HepG2 (cell line): ENCODE results near the gene SLC13A3. TPM values are rescaled to one million over a fixed set of nuclear protein-coding genes. Genes with fewer than 3 reads are reported as not detected.

Experiments used
- ATF7 ChIP-seq, 2 experiments: fragments of 450-650 bp in 1 of 2; sonication (generic) in 1 of 2; formaldehyde crosslinking in 1 of 2; IDR thresholded peaks; 2 replicates each; pipeline versions ENCODE4 v1.4.0 to v1.6.1; 2016 to 2020; ENCODE audit warnings: antibody characterized with exemption in 1 of 2, mild to moderate bottlenecking in 1 of 2, missing genetic modification reagents in 1 of 2
- BRCA1 ChIP-seq: sonication (generic); formaldehyde crosslinking; IDR thresholded peaks from 2 replicates; pipeline ENCODE4 v1.4.0; 2020; ENCODE audit warnings: missing genetic modification reagents
- HNRNPLL ChIP-seq: fragments of 200-400 bp; formaldehyde crosslinking; IDR thresholded peaks from 2 replicates; pipeline ENCODE4 v1.6.1; 2017; ENCODE audit warnings: mild to moderate bottlenecking, low read depth, low read length; ENCODE audit not compliant: poor library complexity, severe bottlenecking
- ISL2 ChIP-seq: sonication (generic); formaldehyde crosslinking; IDR thresholded peaks from 2 replicates; pipeline ENCODE4 v1.5.0; 2020; ENCODE audit warnings: missing genetic modification reagents
- KLF9 ChIP-seq: IDR thresholded peaks from 2 replicates; pipeline ENCODE4 v1.6.1; 2016; ENCODE audit warnings: low read depth
- NFE2L1 ChIP-seq: sonication (generic); formaldehyde crosslinking; IDR thresholded peaks from 2 replicates; pipeline ENCODE4 v1.4.0; 2020; ENCODE audit warnings: missing genetic modification reagents, mild to moderate bottlenecking, borderline replicate concordance
- PHF5A ChIP-seq: IDR thresholded peaks from one replicate; pipeline ENCODE4 v1.6.1; 2018; ENCODE audit warnings: low read depth, missing genetic modification reagents; ENCODE audit not compliant: unreplicated experiment
- PTBP1 ChIP-seq: fragments of 200-400 bp; formaldehyde crosslinking; IDR thresholded peaks from 2 replicates; pipeline ENCODE4 v1.6.1; 2018; ENCODE audit warnings: low read length, low read depth; ENCODE audit not compliant: poor library complexity, severe bottlenecking
- RFXAP ChIP-seq: sonication (generic); formaldehyde crosslinking; IDR thresholded peaks from 2 replicates; pipeline ENCODE4 v1.4.0; 2020; ENCODE audit warnings: missing genetic modification reagents, borderline replicate concordance
- SIN3B ChIP-seq: fragments of 150-350 bp; IDR thresholded peaks from 2 replicates; pipeline ENCODE4 v1.6.1; 2014; ENCODE audit warnings: low read length
- SNRNP70 ChIP-seq: fragments of 200-400 bp; formaldehyde crosslinking; IDR thresholded peaks from 2 replicates; pipeline ENCODE4 v1.6.1; 2017; ENCODE audit warnings: mild to moderate bottlenecking, low read depth, low read length, moderate library complexity
- THAP11 ChIP-seq: IDR thresholded peaks from 2 replicates; pipeline ENCODE4 v1.6.1; 2016; ENCODE audit warnings: missing biosample characterization, missing genetic modification reagents
- TOE1 ChIP-seq: sonication (generic); formaldehyde crosslinking; IDR thresholded peaks from 2 replicates; pipeline ENCODE4 v1.4.0; 2020; ENCODE audit warnings: mild to moderate bottlenecking, missing genetic modification reagents
- XBP1 ChIP-seq: sonication (generic); formaldehyde crosslinking; IDR thresholded peaks from 2 replicates; pipeline ENCODE4 v1.5.0; 2020; ENCODE audit warnings: missing genetic modification reagents
- ZKSCAN5 ChIP-seq: sonication (generic); formaldehyde crosslinking; IDR thresholded peaks from 2 replicates; pipeline ENCODE4 v1.5.1; 2020; ENCODE audit warnings: mild to moderate bottlenecking, missing genetic modification reagents
- ZNF451 ChIP-seq: sonication (generic); formaldehyde crosslinking; IDR thresholded peaks from 2 replicates; pipeline ENCODE4 v1.5.0; 2020; ENCODE audit warnings: mild to moderate bottlenecking, missing genetic modification reagents
- ZNF577 ChIP-seq: sonication (generic); formaldehyde crosslinking; IDR thresholded peaks from 2 replicates; pipeline ENCODE4 v1.4.0; 2020; ENCODE audit warnings: mild to moderate bottlenecking, low read depth, missing genetic modification reagents, borderline replicate concordance
- ZNF598 ChIP-seq: sonication (generic); formaldehyde crosslinking; IDR thresholded peaks from 2 replicates; pipeline ENCODE4 v1.5.1; 2020; ENCODE audit warnings: mild to moderate bottlenecking, missing genetic modification reagents, borderline replicate concordance
- ZNF615 ChIP-seq: sonication (generic); formaldehyde crosslinking; IDR thresholded peaks from 2 replicates; pipeline ENCODE4 v1.5.0; 2020; ENCODE audit warnings: mild to moderate bottlenecking, missing genetic modification reagents, borderline replicate concordance
- ZNF644 ChIP-seq: IDR thresholded peaks from 2 replicates; pipeline ENCODE4 v1.6.1; 2016; ENCODE audit warnings: low read depth
- ZNF674 ChIP-seq: sonication (generic); formaldehyde crosslinking; IDR thresholded peaks from 2 replicates; pipeline ENCODE4 v1.5.0; 2020; ENCODE audit warnings: low read depth, mild to moderate bottlenecking, missing genetic modification reagents
- ZNF780A ChIP-seq: sonication (generic); formaldehyde crosslinking; IDR thresholded peaks from 2 replicates; pipeline ENCODE4 v1.8.0; 2022; ENCODE audit warnings: mild to moderate bottlenecking, missing genetic modification reagents, moderate library complexity
- polyA plus RNA-seq, 8 experiments: library from polyadenylated mRNA; depleted of rRNA in 3 of 8; stranded (reverse) in 7 of 8; unstranded in 1 of 8; fragments of >200 nt; fragmentation: Illumina TruSeq in 4 of 8; extraction: Trizol in 4 of 8; gene quantifications; 2 replicates each; pipeline versions ENCODE4 v1.2.1 to v1.2.3, GENCODE V29; 2011 to 2016; ENCODE audit warnings: low read depth in 4 of 8, missing spikeins in 1 of 8, mixed read lengths in 1 of 8; ENCODE audit not compliant: insufficient read depth in 1 of 8
- total RNA-seq, 5 experiments: library from RNA; depleted of rRNA; stranded (reverse); fragments of >200 nt; fragmentation: Illumina TruSeq; extraction: Trizol; gene quantifications; 2 replicates each; pipeline ENCODE4 v1.2.3, GENCODE V29; 2016; ENCODE audit warnings: low read depth in 1 of 5
- TF ChIP-seq, protein P1 (sequence below): sonication (generic); formaldehyde crosslinking; IDR thresholded peaks from 2 replicates; pipeline ENCODE4 v1.4.0; 2020; ENCODE audit warnings: missing genetic modification reagents
- TF ChIP-seq, protein P2 (sequence below): IDR thresholded peaks from 2 replicates; pipeline ENCODE4 v1.6.1; 2016; ENCODE audit warnings: missing genetic modification reagents, missing compliant biosample characterization
- TF ChIP-seq, protein P3 (sequence below): sonication (generic); formaldehyde crosslinking; IDR thresholded peaks from 2 replicates; pipeline ENCODE4 v1.4.0; 2020; ENCODE audit warnings: mild to moderate bottlenecking, missing genetic modification reagents

Gene SLC13A3
- total and polyA plus RNA-seq, 2 of the 13 experiments (the other 11 are each of a cell fraction or from before 2014, with no cell fraction given), result 66.5 to 76.0 TPM

DNA sequence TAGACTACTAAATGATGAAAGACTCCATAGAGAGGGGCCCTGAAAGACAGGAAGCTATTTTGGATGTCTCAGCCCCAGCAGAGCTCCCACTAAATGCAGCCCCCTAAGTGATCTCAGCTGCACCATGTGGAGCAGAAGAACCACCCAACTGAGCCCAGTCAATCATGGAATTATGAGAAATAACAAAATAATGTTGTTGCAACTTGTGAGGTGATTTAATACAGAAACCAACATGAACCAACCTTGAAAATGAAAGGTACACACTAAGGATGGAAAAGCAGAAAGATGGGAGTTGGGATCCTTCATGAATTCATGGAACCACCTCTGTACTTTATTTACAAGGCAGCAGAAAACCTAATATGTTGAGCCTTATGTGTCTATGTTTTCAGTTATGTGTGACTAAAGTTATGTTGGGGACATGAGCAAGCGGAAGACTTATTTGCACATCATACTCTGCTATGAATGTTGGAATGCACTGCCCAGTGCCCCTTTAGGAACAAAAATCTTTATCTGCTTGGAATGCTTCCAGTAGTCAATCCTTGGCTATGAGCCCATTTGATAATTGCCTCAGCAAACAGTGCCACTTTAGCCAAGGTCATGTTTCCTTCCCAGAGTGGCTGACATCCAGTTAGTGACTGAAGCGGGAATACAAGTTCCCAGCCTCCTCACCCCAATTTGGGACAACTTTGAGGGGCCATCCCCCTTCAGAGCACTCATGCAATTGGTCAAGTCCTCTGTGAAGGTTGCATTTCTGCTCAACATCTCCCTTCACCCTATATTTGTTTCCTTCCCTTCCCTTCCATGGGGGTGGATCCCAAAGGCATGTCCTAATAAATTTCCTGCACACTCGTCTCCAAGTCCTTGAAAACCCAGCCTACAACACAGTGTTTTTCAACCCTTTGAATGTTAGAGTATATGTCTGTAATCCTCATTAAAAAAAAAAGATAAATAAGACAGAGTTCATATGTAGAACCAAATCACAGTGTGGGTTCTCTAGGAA is 19.6 kb upstream of the SLC13A3 start (continued):
- TF ChIP-seq, protein P1, sequence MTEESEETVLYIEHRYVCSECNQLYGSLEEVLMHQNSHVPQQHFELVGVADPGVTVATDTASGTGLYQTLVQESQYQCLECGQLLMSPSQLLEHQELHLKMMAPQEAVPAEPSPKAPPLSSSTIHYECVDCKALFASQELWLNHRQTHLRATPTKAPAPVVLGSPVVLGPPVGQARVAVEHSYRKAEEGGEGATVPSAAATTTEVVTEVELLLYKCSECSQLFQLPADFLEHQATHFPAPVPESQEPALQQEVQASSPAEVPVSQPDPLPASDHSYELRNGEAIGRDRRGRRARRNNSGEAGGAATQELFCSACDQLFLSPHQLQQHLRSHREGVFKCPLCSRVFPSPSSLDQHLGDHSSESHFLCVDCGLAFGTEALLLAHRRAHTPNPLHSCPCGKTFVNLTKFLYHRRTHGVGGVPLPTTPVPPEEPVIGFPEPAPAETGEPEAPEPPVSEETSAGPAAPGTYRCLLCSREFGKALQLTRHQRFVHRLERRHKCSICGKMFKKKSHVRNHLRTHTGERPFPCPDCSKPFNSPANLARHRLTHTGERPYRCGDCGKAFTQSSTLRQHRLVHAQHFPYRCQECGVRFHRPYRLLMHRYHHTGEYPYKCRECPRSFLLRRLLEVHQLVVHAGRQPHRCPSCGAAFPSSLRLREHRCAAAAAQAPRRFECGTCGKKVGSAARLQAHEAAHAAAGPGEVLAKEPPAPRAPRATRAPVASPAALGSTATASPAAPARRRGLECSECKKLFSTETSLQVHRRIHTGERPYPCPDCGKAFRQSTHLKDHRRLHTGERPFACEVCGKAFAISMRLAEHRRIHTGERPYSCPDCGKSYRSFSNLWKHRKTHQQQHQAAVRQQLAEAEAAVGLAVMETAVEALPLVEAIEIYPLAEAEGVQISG (CRISPR knock-in tag), result peak; percentile 73
- TF ChIP-seq SIN3B (no peak), KLF9 (CRISPR knock-in tag) (peak; percentile 87), ATF7 (IDR thresholded peaks at IDR 0.05) (no peak), ATF7 (CRISPR knock-in tag; IDR thresholded peaks at IDR 0.05) (no peak; the same call in 1 of the 2 replicates), SNRNP70 (no peak), PHF5A (CRISPR knock-in tag) (peak; percentile 93), BRCA1 (CRISPR knock-in tag) (no peak), XBP1 (no peak), PTBP1 (no peak), HNRNPLL (no peak), ISL2 (CRISPR knock-in tag) (peak; percentile 99), ZNF451 (peak; percentile 80; the same call in 1 of the 2 replicates), RFXAP (CRISPR knock-in tag) (peak; percentile 79; the same call in 1 of the 2 replicates), THAP11 (peak; percentile 82), ZNF598 (CRISPR knock-in tag) (no peak), ZNF674 (no peak), TOE1 (no peak), ZNF644 (peak; percentile 90), ZNF577 (no peak), NFE2L1 (no peak), ZKSCAN5 (CRISPR knock-in tag) (no peak), ZNF615 (CRISPR knock-in tag) (no peak), ZNF780A (no peak)
- TF ChIP-seq, protein P2, sequence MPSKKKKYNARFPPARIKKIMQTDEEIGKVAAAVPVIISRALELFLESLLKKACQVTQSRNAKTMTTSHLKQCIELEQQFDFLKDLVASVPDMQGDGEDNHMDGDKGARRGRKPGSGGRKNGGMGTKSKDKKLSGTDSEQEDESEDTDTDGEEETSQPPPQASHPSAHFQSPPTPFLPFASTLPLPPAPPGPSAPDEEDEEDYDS (CRISPR knock-in tag), result peak; percentile 76
- TF ChIP-seq, protein P3, sequence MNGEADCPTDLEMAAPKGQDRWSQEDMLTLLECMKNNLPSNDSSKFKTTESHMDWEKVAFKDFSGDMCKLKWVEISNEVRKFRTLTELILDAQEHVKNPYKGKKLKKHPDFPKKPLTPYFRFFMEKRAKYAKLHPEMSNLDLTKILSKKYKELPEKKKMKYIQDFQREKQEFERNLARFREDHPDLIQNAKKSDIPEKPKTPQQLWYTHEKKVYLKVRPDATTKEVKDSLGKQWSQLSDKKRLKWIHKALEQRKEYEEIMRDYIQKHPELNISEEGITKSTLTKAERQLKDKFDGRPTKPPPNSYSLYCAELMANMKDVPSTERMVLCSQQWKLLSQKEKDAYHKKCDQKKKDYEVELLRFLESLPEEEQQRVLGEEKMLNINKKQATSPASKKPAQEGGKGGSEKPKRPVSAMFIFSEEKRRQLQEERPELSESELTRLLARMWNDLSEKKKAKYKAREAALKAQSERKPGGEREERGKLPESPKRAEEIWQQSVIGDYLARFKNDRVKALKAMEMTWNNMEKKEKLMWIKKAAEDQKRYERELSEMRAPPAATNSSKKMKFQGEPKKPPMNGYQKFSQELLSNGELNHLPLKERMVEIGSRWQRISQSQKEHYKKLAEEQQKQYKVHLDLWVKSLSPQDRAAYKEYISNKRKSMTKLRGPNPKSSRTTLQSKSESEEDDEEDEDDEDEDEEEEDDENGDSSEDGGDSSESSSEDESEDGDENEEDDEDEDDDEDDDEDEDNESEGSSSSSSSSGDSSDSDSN (CRISPR knock-in tag), result peak; percentile 49; the same call in 1 of the 2 replicates
